NCI-H1930 (cell line): ENCODE measurements around the gene SORCS2.

ENCODE experiments used
- DNase-seq, 2 experiments: peaks; one replicate each; lab custom pipeline; 2025; lab: John Stamatoyannopoulos, UW

Gene SORCS2

DNA sequence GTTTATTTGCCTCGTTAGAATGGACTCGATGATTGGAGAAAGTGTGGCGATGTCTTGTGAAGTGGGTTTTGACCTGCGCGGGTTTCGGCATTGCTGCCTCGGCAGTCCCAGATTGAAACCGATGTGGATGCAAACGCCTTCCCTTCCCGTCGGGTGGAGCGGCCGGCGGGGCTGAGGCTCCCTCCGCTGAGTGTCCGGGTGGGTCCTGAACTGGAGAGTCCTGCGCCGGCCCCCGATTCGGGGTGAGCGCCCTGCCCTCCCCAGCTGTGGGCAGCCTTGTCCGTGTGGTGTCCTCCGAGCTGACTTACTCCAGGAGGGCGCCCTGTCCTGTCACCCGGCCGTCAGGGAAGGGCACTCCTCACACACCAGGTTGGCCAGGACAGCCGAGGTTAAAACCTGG lies 317.7 kb downstream of the SORCS2 start:
- DNase-seq = no peak

DNA sequence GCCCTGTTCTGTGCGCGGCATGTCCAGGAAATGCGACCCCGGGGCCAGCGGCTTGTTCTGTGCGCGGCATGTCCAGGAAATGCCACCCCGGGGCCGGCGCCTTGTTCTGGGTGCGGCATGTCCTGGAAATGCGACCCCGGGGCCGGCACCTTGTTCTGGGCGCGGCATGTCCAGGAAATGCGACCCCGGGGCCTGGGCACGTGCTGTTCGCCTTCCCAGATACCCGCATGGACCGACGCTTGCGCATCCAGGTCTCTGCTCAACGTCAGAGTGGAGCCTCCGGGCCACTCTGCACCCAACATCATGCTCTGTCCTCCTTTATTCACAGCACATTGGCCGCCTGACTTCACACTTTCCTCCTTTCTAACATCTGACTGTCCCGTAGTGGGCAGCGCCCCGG lies 318.2 kb downstream of the SORCS2 start:
- no peak for DNase-seq

DNA sequence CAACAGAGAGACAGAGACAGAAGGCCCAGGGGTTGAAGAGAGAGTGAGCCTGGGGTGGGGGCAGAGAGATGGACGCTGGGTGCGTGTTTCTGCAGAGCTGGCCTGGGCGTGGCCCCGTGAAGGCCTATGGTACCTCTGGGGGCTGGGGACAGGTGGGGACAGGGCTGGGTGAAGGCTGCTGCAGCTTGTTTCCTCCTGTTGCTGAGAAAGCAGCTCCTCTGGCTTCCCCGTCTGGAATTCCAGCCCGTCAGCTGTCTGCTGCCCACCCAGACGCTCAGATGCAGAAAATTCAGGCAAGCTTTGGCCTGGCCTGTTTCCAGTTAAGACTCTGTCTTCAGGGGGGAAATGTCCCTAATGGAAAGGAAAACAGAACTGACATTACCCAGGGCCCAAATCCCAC lies 319.2 kb downstream of the SORCS2 start:
- no peak for DNase-seq

DNA sequence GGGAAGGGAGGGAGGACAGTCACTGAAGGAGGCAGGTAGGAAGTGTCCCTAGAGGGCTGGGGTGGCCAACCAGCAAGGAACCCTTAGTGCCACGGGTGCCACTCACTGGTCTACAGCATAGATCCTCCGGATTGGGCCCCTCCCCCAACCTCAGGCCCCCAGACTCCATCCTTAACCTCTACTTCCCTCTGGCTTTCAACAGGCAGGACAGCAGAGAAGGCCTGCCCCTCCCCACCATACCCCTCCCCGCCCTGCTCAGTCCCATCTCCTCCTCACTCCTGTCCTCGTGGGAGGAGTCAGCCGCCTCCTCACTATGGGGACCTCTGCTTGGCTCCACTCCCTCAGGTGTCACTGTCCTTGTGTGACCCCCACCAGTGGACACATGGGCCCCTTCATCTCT lies 320.1 kb downstream of the SORCS2 start:
- DNase-seq = no peak

DNA sequence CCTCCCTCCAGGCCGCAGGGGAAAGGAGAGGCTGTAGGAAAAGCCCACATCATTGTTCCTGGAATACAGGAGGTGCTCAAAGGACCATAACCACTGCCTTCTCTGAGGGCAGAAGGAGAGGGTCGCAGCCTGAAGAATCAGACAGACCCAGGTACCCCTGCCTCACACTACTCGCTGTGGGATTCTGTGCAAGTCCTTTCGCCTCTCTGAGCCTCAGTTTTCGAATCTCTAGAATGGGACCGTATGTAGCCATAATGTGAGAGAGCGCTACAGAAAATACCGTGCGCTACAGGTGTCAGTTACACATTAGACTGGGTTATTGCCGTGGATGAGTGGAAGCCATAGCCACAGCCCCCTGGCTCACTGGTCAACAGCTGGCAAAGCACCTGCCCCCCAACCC lies 320.6 kb downstream of the SORCS2 start:
- DNase-seq = no peak

DNA sequence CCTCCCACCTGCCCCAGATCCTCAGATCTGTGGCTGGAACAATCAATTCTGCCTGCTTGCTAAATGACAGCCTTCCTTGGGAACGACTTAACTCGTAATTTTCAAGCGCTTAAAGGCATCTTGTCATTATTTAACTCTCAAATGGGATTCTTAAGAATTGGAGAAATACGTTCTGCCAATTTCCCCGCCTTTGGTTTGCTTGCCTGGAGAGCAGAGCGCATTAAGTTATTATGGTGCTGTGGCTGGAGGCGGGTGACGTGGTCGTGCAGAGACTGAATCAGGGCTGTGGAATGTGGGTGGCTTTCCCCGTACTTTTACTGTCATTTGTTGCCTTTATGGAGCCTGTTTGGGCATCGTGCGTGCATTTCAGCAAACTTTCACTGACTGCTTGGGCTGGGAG lies 321.3 kb downstream of the SORCS2 start:
- DNase-seq = no peak

DNA sequence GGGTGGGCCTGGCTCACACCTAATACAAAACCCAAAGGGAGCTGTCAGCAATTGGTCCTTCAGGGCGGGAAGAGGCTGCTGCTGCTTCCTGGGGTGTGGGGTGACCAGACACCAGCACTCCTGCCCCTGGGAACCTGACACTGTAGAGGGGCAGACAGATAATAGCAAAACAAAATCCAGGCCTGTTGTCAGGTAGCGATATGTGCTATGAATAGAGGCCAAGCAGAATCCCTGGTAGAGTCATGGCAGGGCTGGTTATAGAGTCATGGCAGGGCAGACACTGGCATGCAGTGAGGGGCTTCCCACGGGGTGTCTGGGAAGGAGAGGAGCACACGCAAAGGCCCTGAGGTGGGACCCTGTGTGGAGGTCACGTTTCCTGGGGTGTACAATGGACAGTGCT lies 321.9 kb downstream of the SORCS2 start:
- no peak for DNase-seq

DNA sequence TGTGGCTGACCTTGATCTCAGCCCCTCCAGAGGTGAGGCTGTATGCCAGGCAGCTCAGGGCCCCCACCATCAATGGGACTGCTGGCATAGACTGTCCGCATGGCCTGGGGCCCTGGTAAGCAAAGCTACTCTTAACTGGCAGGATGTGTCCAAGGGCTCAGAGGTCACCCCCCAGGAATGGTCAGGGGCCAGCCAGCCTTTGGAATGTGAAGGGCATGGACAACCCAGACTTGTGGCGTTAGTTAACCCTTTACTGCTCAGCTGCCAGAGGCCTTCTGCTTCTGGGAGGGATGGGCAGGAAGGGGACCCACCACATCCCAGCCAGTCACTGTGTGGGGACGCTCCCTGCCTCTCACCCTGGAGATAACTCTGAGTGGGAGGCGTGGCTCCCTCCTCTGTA lies 322.5 kb downstream of the SORCS2 start:
- no peak for DNase-seq

DNA sequence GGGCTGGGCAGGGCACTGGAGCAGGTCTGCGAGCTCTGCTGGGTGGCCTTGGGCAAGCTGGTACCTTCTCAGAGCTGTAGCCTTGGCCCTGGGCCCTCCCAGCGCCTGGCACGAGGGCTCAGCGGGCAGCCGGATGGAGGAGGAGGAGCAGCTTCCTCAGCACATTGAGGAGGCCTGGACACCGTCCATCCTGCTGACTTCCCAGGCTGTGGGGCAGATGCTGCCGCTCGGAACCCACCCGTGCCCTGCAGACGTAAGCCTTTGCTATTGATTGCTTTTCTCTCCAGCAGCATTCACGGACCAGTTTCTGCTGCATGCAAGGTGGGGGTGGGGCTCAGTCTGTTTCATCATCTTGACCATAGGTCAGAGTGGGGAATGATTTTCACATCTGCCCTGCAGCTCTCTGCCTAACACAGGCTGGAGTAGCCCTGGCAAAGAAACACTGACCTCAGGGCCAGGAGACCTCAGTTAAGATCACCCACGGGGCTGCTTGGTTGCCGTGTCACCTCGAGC lies 323.1 kb downstream of the SORCS2 start:
- DNase-seq = no peak

DNA sequence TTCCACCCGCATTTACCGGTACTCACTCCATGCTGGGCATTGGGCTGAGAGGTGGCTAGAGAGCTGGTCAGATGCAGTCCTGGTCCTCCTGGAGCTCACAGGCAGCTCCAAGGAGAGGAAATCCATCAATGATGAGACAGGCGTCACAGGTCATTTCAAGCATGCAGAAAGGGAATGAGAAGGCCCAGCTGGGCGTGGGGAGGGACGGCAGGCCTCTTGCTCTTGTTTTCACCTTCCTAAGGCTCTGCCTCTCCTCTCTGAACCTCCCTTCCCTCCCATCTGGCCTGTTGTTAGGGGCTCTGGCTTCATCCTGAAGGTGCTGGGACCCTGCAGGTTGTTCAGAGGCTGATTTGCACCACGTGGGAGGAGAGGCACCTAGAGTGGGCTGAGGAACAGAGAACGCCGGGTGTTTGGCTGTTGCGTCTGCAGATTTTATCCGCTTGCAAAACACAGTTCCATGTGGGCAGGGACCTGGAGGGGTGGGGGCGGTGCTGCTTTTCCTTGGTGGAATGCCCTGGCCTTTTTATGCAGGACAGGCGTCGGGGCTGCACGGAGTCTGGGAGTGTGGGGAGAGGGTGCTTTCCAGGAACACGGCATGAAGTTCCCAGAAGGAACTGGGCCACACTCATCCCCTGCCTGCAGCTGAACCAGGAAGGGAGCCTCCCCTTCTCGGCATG lies 323.9 kb downstream of the SORCS2 start:
- DNase-seq = no peak

DNA sequence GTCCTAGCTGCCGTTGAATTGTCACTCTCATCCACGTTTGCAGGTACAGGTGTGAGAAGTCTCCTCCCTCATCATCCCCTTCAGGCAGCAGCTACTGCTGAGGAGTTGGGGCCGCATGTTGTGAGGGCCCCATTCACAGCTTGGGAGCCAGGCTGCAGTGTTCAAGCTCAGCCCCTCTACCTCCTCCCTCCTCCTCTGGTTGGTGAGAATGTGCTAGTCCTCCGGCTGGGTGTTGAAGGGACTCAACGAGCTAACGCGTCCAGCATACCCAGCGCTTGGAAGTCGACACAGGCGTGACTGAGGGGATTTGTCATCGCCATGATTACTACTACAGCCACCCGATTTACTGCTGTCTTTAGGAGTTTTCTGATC lies 324.4 kb downstream of the SORCS2 start:
- DNase-seq = no peak

DNA sequence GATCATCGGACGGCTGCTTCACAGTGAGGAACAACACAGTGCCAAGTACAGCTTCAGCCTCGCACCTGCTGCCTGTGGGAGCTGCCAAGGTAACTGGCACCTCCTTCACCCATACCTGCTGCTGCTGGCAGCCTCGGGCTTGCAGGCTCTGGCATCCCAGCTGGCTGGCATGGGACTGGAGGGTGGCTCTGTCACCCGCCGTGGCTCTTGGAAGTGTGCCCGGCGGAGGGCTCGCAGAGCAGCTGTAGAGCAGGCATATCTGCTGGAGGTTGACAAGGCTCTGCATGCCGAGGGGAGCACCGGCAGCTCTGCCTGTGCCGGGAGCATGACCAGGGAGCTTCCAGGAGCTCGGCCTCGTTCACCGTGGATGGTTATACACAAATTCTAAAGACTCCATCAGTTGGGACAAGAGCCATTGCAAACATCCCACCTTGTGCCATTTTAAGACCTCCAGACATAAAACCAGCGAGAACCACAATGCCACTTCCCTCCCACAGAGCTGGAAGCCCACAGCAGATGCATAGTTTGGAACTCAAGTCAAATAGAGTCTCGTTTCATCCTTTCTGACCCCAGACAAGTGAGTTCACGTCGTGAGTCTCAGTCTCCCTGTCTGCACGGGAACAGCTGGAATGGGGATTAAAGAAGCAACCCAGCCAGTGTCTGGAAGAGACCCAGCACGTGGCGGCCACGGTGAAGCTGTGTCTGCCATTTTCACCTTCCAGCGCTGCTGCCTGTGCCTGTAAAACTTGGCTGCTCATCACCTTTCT lies 326.7 kb downstream of the SORCS2 start:
- DNase-seq = no peak

DNA sequence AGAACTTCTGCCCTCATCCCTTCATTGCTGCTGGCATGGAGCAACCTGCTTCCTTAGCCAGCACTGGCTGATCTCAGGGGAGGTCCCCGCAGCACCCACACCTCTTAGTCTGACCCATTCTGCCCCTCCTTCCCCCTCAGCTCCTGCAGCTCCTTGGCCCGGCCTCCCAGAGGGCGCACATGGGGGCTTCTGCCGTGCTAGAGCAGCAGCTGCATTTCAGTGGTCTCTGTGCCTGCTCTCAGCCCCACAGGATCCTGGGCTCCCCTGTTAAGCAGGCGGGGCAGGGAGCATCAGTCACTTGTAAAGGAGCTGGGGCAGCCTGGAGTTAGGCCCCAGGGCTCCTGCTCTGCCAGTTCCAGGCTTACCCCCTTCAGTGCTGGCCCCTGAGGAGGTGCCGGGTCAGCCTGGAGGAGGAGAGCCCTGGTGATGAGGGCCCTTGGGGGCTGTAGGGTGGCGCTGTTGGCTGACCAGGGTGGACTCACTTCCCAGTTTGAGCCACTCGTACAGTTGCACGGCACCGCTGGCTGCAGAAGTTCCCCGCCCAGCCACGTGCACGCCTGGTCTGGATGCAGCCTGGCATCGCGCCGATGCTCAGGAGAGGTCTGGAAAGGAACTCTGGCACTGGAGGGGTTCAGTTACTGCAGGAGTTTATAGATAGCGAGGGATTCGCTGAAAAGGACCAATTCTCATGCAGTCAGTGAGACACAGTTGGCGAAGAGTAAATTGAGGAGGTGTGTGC lies 327.5 kb downstream of the SORCS2 start:
- DNase-seq = no peak

DNA sequence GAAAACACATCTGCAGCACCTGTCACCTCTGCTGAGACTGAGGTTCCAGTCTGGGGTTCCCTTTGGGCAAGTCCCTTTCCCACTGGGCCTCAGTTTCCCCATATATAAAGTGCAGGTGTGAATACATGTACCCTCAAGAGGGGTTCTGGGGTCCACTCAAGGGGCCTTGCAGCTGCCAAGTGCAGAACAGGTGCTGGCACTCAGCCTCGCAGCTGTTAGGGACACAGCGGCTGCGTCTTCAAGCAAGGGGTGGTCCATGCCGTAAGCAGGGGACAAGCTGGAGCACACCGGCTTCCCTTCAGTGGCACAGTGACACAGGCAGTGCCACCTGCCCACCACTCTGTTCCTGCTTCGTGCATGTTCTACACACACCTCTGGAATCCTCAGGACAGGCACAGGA lies 329.3 kb downstream of the SORCS2 start:
- DNase-seq = no peak

DNA sequence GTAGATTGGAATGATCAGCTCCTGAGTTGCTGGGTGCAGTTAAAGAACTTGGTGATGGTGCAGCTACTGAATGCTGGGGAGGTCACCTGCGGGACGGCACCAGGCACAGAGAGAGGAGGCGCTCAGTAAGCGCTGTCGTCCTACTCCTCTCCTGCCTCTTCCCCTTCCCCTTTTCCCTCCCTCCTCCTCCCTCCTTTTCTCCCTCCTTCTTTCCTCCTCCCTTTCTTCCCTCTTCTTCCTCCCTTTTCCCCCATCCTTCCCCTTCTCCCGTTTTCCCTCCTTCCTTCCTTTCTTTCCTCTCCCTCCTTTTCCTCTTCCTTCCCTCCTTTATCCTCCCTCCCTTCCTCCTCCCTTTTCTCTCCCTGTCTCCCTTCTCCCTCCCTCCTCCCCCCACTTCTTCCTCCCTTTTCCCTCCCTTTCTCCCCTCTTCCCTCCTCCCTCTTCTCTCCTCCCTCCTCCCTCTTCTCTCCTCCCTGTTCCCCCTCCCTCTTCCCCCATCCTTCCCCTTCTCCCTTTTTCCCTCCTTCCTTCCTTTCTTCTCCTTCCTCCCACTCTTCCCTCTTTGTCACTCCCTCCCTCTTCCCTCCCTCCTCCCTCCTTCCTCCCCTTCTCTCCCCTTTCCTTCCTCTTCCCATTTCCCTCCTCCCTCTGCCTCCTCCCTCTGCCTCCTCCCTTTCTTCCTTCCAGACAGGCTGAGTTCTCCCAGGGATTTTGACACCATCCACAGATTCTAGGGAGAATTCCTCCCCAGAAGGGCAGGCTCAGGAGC lies 330.3 kb downstream of the SORCS2 start:
- no peak for DNase-seq

DNA sequence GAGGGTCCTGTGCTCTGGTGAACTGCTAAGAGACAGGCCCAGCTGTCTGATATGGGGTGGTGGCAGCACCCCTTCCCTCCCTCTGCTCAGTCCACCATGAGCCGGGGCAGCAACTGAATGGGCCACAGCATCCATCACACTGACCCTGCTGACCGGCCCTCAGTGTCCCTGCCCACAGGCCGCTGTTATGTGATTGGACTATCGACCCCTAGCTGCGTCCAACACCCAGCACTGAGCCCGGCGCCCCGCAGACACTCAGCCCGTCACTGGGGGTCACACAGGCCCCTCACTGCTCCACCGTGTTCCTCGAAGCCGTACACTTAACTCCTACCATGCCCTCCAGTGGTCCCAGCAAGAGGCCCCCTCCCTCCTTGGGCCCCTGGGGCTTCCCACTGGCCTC lies 331.2 kb downstream of the SORCS2 start:
- no peak for DNase-seq

DNA sequence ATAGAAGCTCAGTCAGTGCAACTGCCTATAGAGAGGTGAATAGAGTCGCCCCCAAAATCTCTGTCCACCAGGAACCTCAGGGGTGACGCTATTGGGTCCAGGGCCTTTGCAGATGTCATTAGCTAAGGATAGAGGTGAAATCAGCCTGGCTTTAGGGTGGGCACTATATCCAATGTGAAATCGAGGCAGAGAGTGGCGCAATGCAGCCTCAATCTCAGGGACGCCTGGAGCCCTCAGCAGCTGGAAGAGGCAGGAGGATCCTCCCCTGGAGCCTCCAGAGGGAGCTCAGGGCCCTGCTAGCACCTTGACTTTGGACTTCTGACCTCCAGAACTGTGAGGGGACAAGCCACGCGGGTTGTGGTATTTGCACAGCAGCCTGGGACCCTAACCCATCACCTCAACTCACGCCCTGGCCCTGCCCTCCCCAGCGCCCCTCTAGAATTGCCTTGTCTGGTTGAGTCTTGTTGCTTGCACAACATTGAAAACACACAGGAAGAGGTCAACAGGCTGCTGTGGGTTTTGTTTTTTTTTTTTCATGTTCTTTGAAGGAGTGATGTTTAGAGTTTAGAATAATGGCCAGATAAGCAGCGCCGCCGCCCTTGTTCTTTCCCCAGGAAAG lies 331.8 kb downstream of the SORCS2 start:
- no peak for DNase-seq

DNA sequence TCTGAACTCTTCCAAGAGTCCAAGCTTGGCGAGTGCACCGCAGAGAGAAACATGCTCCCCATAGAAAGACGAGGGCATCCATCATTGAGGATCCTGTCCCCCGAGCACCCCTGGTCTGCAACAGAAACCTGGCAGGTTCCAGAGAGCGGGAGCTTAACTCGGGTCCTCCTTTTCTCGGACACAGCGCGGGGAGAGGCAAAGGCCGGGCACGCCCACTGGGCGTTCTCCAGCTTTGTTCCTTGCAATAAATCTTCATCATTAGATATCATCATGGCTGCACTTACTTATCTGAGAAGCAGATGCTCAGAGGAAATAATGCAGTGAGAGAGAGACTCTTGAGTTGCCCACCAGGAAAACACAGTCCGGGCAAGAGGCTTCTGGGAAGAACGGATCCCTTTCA lies 332.5 kb downstream of the SORCS2 start:
- no peak for DNase-seq

DNA sequence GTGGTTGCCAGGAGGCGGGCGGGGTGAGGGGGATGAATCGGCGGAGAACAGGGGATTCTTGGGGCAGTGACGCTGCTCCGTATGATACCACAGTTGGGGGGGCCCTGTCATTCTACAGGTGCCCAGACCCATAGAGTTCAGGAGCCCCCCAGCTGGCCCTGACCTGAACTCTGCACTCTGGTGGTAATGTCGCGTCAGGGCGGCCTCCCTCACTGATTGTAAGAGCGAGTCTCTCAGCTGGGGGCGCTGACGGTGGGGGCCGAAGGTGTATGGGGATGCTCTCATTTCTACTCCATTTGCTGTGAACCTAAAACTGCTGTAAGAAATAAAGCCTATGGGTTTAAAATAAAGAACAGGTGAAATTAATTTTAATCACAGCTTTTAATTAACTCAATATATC lies 334.2 kb downstream of the SORCS2 start:
- DNase-seq = no peak

DNA sequence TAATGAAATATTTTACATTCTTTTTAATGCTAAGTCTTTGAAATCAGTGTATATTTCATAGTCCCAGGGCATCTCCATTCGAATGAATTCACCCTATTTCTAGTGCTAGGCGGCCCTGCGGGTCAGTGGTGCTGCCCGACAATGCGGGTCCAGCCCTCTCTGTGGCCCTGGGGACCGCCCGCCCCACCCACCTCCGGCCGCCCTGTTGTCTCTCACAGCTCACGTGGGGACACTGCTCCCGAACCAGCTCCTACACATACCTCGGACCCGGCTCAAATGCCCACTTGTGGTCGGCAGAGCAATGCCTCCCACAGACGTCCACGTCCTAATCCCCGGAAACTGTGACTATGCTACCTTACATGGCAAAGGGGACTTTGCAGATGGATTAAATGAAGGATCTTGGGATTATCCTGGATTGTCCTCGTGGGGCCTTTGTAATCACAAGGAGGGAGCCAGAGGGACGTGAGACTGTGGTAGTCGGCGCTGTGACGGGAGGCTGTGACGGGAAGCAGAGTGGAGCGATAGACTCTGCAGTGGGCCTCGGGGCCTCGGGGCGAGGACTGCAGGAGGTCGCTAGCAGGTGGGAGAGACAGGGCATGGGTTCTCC lies 334.7 kb downstream of the SORCS2 start:
- DNase-seq = no peak

DNA sequence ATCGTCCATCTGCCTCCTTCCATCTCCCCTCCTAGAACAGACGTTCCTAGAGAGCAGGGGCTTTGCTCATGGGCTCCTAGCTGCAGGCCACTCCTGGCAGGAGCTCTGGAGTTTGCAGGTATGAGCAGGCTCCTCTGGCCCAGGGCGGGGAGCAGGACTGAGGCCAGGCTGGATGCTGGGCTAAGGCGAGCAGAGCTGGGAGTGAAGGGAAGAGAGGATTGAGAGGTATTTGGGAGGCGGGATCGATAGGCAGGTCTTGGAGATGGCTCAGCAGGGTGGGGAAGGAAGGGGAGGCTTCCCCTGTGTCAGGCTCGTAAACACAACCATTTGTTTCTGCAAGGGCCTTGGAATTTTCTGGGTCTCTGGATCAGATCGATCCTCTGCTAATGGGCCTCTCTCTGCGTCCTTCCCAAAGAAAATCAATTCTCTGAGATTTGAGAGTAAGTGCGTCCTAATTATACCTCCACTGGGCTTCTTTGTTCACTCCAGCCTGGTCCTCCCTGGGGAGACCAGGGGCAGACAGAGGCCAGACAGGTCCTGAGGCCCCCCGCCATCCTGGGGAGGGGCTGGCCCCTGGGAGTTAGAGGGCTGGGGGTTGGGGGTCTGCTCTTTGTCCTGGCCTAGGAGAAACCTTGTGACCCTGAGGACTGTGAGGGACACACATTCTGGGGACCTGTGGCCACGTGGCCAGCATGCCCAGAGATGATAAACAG lies 337.2 kb downstream of the SORCS2 start:
- no peak for DNase-seq
